GM12878 (cell line): ENCODE results near the gene MCFD2. TPM values are rescaled to one million over a fixed set of nuclear protein-coding genes. Genes with fewer than 3 reads are reported as not detected.
A peak's percentile ranks its signal among the peaks of the same experiment; 100 is the strongest.

Experiments used
- ATAC-seq: fragments of 200-7000 bp; cut with Tn5 transposase; 3 replicates; pipeline ENCODE4 v1.9.1; 2020; ENCODE audit warnings: mild to moderate bottlenecking, moderate library complexity
- BruUV-seq: library from RNA; stranded (reverse); fragments of 400-500 nt; replicated peaks from 2 replicates; lab custom pipeline; 2021; lab: Mats Ljungman, UMichigan
- CTCF ChIA-PET: fragments of 300-600 bp; sonication (Branson Sonifier 250); formaldehyde crosslinking; extraction: SDS; loops from one replicate; lab custom pipeline; 2021; ENCODE audit warnings: inconsistent platforms; lab: Yijun Ruan, JAX
- POLR2A ChIA-PET: fragments of 350-600 bp; formaldehyde crosslinking; extraction: SDS; loops from one replicate; lab custom pipeline; 2021; ENCODE audit warnings: inconsistent platforms; lab: Charles Lee
- RAD21 ChIA-PET: fragments of 300-600 bp; sonication (Branson Sonifier 250); formaldehyde crosslinking; loops from one replicate; lab custom pipeline; 2023; ENCODE audit warnings: antibody characterized with exemption; ENCODE audit not compliant: unreplicated experiment; lab: Charles Lee
- SMC1A ChIA-PET: fragments of 300-600 bp; sonication (Branson Sonifier 250); formaldehyde crosslinking; loops from one replicate; lab custom pipeline; 2023; ENCODE audit not compliant: unreplicated experiment, uncharacterized antibody; lab: Charles Lee
- DNase-seq: peaks from one replicate; pipeline ENCODE4 v3.0.0-alpha.2; 2011; ENCODE audit warnings: low read depth, low spot score
- FAIRE-seq: peaks from 3 replicates; lab custom pipeline; 2011; peaks lifted over from hg19 to GRCh38; lab: Jason Lieb, UNC
- H2AFZ ChIP-seq: 2 replicates; pipeline ENCODE4 v1.6.0; 2011; ENCODE audit warnings: low read depth, low read length, control low read depth; ENCODE audit not compliant: control insufficient read depth
- H3K27ac ChIP-seq: 2 replicates; pipeline ENCODE4 v1.5.1; 2011; ENCODE audit warnings: control low read depth; ENCODE audit not compliant: control insufficient read depth, insufficient read depth
- H3K27me3 ChIP-seq, 2 experiments: replicated peaks in 1 of 2; 2 replicates each; pipeline versions ENCODE4 v1.6.0 to v1.6.1; 2011; ENCODE audit warnings: low read length in 1 of 2; ENCODE audit not compliant: control insufficient read depth in 2 of 2, insufficient read depth in 2 of 2
- H3K36me3 ChIP-seq, 2 experiments: 2 replicates each; pipeline ENCODE4 v1.5.1; 2011; ENCODE audit warnings: low read length in 1 of 2; ENCODE audit not compliant: control insufficient read depth in 2 of 2, insufficient read depth in 2 of 2
- H3K4me1 ChIP-seq: 2 replicates; pipeline ENCODE4 v1.6.1; 2011; ENCODE audit warnings: mild to moderate bottlenecking, low read length, moderate library complexity, mixed read lengths; ENCODE audit not compliant: control insufficient read depth, insufficient read depth
- H3K4me2 ChIP-seq: 2 replicates; pipeline ENCODE4 v1.6.0; 2011; ENCODE audit warnings: control low read depth; ENCODE audit not compliant: control insufficient read depth, insufficient read depth
- H3K4me3 ChIP-seq: fragments of 200-600 bp; sonication (generic); 2 replicates; pipeline ENCODE4 v1.5.1; 2016
- H3K79me2 ChIP-seq: 2 replicates; pipeline ENCODE4 v1.6.0; 2011; ENCODE audit warnings: low read length; ENCODE audit not compliant: control insufficient read depth, insufficient read depth
- H3K9ac ChIP-seq: 2 replicates; pipeline ENCODE4 v1.8.0; 2011; ENCODE audit warnings: low read length, control low read depth, mixed read lengths; ENCODE audit not compliant: control insufficient read depth, insufficient read depth
- H3K9me3 ChIP-seq: replicated peaks from 3 replicates; pipeline ENCODE4 v1.5.1; 2011; ENCODE audit warnings: mild to moderate bottlenecking, low read length; ENCODE audit not compliant: control insufficient read depth, insufficient read depth
- H4K20me1 ChIP-seq: 2 replicates; pipeline ENCODE4 v1.6.0; 2011; ENCODE audit not compliant: control insufficient read depth, insufficient read depth
- GABPA ChIP-seq: IDR thresholded peaks from 2 replicates; pipeline ENCODE4 v1.6.1; 2014; ENCODE audit warnings: antibody characterized with exemption, low read depth, mild to moderate bottlenecking, inconsistent platforms
- KLF5 ChIP-seq: fragments of 450-650 bp; IDR thresholded peaks from 2 replicates; pipeline ENCODE4 v1.6.1; 2014; ENCODE audit warnings: mild to moderate bottlenecking; ENCODE audit not compliant: partially characterized antibody
- NR2F1 ChIP-seq: fragments of 450-650 bp; conservative IDR thresholded peaks from 2 replicates; pipeline ENCODE4 v1.6.1; 2017; ENCODE audit warnings: mild to moderate bottlenecking
- WGBS: methylation state at CpG from one replicate; pipeline ENCODE4 v1.1.6; 2016; ENCODE audit warnings: low lambda C conversion rate; ENCODE audit not compliant: insufficient replicate concordance, insufficient coverage; ENCODE audit errors: missing lambda C conversion rate; 5-methylcytosine and 5-hydroxymethylcytosine counted together
- in situ Hi-C: fragments of 300-500 bp; cut with MboI; formaldehyde crosslinking; loops from 9 replicates; pipeline ENCODE4 v1.14.3; 2018; ENCODE audit warnings: mixed read lengths
- intact Hi-C: fragments of 100-400 bp; cut with micrococcal nuclease; formaldehyde crosslinking; loops from one replicate; pipeline ENCODE4 v1.14.2; 2022; ENCODE audit not compliant: unreplicated experiment
- polyA plus RNA-seq, 11 experiments: library from polyadenylated mRNA; depleted of rRNA in 4 of 11; unstranded in 6 of 11; stranded (reverse) in 5 of 11; fragments of >200 nt; fragmentation: Nextera tagmentation in 4 of 11; fragmentation: Illumina TruSeq in 1 of 11; extraction: Ambion mirVana in 4 of 11; extraction: Trizol in 1 of 11; gene quantifications; 1 replicate in 1 of 11; 2 replicates in 10 of 11; pipeline versions ENCODE4 v1.2.1 to v1.2.3, GENCODE V29; 2011 to 2016; ENCODE audit warnings: inconsistent platforms in 2 of 11, missing spikeins in 2 of 11, low read depth in 1 of 11
- total RNA-seq, 4 experiments: library from RNA; depleted of rRNA in 3 of 4; stranded (reverse); fragments of >200 nt in 3 of 4; fragmentation: Illumina TruSeq in 1 of 4; extraction: Trizol in 1 of 4; gene quantifications; 2 replicates each; pipeline versions ENCODE4 v1.2.1 to v1.2.3, GENCODE V29; 2013 to 2021
- TF ChIP-seq, protein P1 (sequence below): IDR thresholded peaks from 2 replicates; pipeline ENCODE4 v1.6.1; 2012; ENCODE audit warnings: mild to moderate bottlenecking, low read depth, low read length
- TF ChIP-seq, protein P2 (sequence below), 3 experiments: IDR thresholded peaks in 2 of 3; conservative IDR thresholded peaks in 1 of 3; 2 replicates each; pipeline ENCODE4 v1.5.1; 2011; ENCODE audit warnings: low read depth in 3 of 3, low read length in 3 of 3, mild to moderate bottlenecking in 3 of 3, control low read depth in 2 of 3, moderate library complexity in 2 of 3, inconsistent platforms in 1 of 3, mixed read lengths in 1 of 3; ENCODE audit not compliant: control insufficient read depth in 2 of 3, insufficient read depth in 1 of 3; ENCODE audit errors: extremely low read depth in 1 of 3
- TF ChIP-seq, protein P3 (sequence below): IDR thresholded peaks from 2 replicates; pipeline ENCODE4 v1.6.1; 2011; ENCODE audit warnings: borderline replicate concordance, low read depth, mild to moderate bottlenecking, moderate library complexity, low read length; ENCODE audit not compliant: insufficient read depth, poor library complexity, severe bottlenecking

MCFD2 gene
- total and polyA plus RNA-seq, 10 of the 15 experiments (the other 5 are each of a cell fraction or from before 2014, with no cell fraction given), result 35.0 to 57.3 (median 40.3) TPM

DNA sequence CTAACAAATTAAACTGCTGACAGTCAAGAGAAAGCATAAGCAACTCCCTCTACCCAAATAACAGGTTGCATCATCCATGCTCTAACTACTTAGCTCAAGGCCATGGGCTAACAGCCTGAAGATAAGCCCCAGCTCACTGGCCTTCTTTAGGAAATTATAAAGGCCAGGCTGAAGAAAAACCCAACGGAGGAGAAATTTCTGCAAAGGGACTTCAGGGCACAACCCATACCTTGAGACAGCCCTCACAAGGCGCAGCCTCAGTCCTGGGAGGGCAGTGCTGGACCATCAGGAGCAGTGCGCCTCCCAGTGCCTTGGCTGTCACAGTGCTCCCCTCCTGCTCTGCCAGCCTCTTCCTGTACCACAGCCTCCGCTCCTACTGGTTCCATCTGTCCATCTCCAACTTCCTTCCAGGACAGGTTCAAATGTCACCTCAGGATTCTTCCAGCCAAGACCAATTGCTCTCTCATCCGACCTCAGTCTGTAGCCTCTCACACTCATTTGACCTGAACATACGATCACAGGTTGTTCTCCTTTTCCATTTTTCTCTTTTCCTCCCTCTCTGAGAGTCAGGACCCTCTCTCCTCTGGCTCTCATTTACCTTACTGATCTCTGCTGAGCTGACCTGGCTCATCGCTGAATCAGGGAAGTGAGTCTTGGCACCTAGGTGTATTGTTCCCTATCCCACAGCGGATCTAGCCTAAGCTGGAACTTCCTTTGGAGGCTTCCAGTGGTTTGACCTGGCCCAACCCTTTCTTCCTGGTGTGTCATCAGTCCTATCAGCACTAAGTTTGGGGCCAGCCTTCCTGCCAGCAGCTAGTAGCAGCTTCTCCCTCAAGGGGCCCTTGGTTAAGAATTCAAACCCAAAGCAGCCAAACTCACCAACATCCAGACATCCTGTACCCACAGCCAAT lies 1.9 kb downstream of the MCFD2 start:
- in situ Hi-C loops, result no loop called here
- peak overlapping the region; percentile 31; the same call in 1 of the 2 replicates for H3K4me2 ChIP-seq
- TF ChIP-seq, protein P1, sequence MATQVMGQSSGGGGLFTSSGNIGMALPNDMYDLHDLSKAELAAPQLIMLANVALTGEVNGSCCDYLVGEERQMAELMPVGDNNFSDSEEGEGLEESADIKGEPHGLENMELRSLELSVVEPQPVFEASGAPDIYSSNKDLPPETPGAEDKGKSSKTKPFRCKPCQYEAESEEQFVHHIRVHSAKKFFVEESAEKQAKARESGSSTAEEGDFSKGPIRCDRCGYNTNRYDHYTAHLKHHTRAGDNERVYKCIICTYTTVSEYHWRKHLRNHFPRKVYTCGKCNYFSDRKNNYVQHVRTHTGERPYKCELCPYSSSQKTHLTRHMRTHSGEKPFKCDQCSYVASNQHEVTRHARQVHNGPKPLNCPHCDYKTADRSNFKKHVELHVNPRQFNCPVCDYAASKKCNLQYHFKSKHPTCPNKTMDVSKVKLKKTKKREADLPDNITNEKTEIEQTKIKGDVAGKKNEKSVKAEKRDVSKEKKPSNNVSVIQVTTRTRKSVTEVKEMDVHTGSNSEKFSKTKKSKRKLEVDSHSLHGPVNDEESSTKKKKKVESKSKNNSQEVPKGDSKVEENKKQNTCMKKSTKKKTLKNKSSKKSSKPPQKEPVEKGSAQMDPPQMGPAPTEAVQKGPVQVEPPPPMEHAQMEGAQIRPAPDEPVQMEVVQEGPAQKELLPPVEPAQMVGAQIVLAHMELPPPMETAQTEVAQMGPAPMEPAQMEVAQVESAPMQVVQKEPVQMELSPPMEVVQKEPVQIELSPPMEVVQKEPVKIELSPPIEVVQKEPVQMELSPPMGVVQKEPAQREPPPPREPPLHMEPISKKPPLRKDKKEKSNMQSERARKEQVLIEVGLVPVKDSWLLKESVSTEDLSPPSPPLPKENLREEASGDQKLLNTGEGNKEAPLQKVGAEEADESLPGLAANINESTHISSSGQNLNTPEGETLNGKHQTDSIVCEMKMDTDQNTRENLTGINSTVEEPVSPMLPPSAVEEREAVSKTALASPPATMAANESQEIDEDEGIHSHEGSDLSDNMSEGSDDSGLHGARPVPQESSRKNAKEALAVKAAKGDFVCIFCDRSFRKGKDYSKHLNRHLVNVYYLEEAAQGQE, result no peak
- TF ChIP-seq, protein P2, sequence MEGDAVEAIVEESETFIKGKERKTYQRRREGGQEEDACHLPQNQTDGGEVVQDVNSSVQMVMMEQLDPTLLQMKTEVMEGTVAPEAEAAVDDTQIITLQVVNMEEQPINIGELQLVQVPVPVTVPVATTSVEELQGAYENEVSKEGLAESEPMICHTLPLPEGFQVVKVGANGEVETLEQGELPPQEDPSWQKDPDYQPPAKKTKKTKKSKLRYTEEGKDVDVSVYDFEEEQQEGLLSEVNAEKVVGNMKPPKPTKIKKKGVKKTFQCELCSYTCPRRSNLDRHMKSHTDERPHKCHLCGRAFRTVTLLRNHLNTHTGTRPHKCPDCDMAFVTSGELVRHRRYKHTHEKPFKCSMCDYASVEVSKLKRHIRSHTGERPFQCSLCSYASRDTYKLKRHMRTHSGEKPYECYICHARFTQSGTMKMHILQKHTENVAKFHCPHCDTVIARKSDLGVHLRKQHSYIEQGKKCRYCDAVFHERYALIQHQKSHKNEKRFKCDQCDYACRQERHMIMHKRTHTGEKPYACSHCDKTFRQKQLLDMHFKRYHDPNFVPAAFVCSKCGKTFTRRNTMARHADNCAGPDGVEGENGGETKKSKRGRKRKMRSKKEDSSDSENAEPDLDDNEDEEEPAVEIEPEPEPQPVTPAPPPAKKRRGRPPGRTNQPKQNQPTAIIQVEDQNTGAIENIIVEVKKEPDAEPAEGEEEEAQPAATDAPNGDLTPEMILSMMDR (IDR thresholded peaks at IDR 0.05 in 2 of 3, conservative IDR thresholded peaks at IDR 0.05 in 1 of 3; ENCODE audit: control insufficient read depth in 2 of 3, extremely low read depth in 1 of 3, insufficient read depth in 1 of 3, low read depth in 3 of 3, low read length in 3 of 3), result 0 out of 6 replicates have a peak, but pooled peaks of 1 of the 3 experiments have one; percentile 5
- TF ChIP-seq GABPA, result no peak
- no peak for TF ChIP-seq KLF5
- TF ChIP-seq NR2F1, result no peak
- TF ChIP-seq, protein P3, sequence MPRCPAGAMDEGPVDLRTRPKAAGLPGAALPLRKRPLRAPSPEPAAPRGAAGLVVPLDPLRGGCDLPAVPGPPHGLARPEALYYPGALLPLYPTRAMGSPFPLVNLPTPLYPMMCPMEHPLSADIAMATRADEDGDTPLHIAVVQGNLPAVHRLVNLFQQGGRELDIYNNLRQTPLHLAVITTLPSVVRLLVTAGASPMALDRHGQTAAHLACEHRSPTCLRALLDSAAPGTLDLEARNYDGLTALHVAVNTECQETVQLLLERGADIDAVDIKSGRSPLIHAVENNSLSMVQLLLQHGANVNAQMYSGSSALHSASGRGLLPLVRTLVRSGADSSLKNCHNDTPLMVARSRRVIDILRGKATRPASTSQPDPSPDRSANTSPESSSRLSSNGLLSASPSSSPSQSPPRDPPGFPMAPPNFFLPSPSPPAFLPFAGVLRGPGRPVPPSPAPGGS, result no peak
- TF ChIP-seq, all 136 proteins: peak for 1
- intact Hi-C loops, result no loop called here
- Histone ChIP-seq H3K9ac (no peak overlapping the region), H3K27ac (no peak overlapping the region), H3K79me2 (peaks cover 18% of the 10 kb centered on the region), H3K4me3 (peak overlapping the region; percentile 84; the same call in 1 of the 2 replicates), H3K27me3 (no peaks in the 10 kb centered on the region), H4K20me1 (0 out of 2 replicates have a peak, but pooled peaks cover 5% of the 10 kb centered on the region), H3K36me3 (peaks cover 4 to 5% of the 10 kb centered on the region in 2 experiments; a peak in 1 of 4 replicates), H2AFZ (no peak overlapping the region), H3K9me3 (no peaks in the 10 kb centered on the region), H3K4me1 (peaks cover 24% of the 10 kb centered on the region)
- CTCF ChIA-PET, result interaction anchor here (1.4 kb wide), 1 partner anchor 137 kb away, joined by 3 read pairs; no protein-coding TSS in a partner anchor
- POLR2A ChIA-PET, result interaction anchor here (0.6 kb wide), 1 partner anchor 65 kb away, joined by 4 read pairs; no protein-coding TSS in a partner anchor
- FAIRE-seq, result no peak
- ATAC-seq, result no peak
- SMC1A ChIA-PET, result interaction anchor here (0.6 to 1.0 kb wide), 2 partner anchors 10 to 522 kb away, joined by 3 read pairs; no protein-coding TSS in a partner anchor
- RAD21 ChIA-PET, result no interaction called here
- DNase-seq, result no peak
- no TSS peak for BruUV-seq
- 97% methylated on average over 8 of the region's 8 CpGs for WGBS
